Activated CD4-positive, CD25-positive, alpha-beta regulatory T cell treated with anti-CD3 and anti-CD28 coated beads, Interleukin-2, amount 50 U/mL, for 16 hours (primary cell): ENCODE results near the gene PHKB.
"Not testable (repeated sequence)": the region's sequence is repeated elsewhere in the genome, so short reads cannot be mapped to it uniquely, and the experiment has no call there.

Experiments used
- DNase-seq: peaks from one replicate; pipeline ENCODE4 v3.0.0-alpha.2; 2020; ENCODE audit warnings: low read depth, low spot score

Gene PHKB

DNA sequence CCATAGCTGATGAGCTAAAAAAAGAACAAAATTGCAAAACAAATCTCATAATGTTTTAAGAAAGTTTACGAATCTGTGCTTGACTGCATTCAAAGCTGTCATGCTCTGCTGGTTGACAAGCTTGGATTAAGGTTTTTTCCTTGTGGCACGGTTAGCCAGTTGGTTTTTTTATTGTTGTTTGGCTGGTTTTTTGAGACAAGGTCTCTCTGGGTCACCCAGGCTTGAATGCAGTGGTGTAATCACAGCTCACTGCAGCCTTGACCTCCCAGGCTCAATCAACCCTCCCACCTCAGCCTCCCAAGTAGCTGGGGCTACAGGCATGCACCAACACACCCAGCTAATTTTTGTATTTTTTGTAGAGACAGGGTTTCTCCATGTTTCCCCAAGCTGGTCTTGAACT is 45.7 kb downstream of the PHKB start:
- DNase-seq: no peak

DNA sequence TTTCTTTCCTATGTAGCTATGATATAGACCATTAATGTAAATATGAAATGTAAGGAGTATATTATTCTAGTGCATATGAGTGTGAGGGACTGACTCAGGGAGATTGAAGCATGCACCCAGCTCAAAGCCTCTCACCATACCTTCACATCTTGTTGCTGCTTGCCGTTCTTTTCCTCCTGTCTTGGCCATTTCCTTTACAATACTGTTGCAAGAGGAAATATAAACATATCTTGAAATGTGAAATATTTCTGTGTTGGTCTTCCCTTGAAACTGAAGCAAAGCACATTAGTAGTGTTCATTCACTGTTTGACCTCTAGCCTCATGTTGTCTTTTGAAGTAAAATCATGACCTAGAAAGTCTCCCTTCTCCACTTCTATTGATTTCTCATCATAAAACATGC is 46.6 kb downstream of the PHKB start:
- no peak for DNase-seq

GRCh38 chr16:47511882-47512281 is 50.8 kb downstream of the PHKB start:
- no peak for DNase-seq

DNA sequence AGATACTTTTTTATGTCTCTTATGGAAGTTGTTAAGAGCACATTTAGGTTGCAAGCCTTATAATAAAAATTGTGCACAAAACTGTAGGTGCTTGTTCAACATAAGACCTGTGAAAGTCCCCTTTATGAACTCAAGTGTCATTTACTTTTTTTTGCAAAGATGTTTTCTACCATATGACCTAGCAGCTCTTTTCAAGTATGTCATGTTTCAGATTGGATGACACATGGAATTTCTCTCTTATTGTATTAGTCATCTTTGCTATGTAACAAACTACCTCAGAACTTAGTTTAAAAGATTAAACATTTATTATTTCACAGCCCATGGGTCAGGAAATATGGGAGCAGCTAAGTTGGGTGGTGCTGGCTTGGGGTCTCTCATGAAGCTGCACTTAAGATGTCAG is 57.9 kb downstream of the PHKB start:
- no peak for DNase-seq

GRCh38 chr16:47519546-47519945 is 58.4 kb downstream of the PHKB start:
- DNase-seq: no peak

DNA sequence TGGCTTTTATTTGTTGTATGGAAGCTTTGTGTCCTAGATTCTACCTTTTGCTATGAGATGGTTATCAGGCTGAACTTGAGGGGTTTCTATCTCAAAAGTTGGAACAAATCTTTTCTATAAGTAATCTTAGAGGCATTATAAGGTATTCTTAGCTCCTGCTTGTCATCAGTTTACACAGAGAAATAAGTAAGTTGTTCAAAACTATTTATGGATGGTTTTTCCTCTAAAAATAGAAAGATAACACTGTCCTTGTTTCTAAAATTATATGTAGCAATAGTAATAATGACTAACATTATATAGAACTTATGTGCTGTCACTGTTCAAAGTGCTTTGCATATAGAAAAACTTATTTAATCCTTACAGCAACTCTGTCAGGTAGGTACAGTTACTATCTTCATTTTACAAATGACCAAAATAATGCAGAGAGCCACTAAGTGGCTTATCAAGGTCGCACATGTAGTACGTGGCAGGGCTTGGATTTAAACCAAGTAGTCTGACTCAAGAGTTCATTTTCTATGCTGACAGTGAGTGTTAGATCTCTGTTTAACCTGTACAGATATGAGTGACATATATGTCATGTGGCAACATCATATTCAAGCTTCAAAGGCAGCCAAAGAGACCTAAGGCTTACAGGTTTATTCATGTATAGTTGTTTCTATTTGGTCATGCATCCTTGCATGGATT is 59.0 kb downstream of the PHKB start:
- DNase-seq: no peak

GRCh38 chr16:47523342-47524006 is 62.3 kb downstream of the PHKB start:
- no peak for DNase-seq

GRCh38 chr16:47524007-47524405 is 62.9 kb downstream of the PHKB start:
- no peak for DNase-seq

DNA sequence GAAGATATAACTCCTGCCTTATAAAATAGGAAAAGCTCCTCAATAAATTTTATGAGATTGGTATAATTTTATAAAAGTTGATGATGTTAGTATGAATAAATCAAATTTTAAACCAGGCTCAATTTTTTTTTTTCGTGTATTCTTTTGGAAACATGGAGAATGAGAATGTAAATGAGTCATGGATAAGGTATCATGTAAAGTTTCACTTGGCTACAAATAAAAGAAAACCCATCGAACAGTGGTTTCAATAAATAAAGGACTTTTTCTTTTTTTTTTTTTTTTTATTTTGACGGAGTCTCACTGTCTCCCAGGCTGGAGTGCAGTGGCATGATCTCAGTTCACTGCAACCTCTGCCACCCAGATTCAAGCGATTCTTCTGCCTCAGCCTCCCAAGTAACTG is 67.3 kb downstream of the PHKB start:
- no peak for DNase-seq

DNA sequence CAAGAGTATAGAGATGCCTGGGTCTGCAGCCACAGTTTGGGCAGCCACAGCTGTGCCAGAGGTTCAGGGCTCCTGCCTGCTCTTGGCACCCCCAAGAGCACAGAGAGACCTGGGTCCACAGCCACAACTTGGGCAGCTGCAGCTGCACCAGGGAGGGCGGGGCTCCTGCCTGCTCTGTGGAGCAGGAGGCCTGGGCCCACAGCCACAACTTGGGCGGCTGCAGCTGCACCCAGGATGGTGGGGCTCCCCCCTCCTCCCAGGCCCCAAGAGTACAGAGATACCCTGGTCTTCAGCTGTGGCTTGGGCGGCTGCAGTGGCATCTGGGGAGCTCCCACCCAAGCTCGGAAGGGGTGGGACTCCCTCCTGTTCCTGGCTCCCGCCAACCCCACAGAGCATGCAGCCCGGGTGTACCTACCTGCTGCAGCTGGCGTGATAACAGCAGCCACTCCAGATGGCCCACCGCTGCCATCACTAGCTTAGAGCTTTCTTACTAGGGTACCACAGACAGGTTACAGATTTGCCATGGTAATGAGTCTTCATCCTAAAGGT is 72.7 kb downstream of the PHKB start:
- no peak for DNase-seq

DNA sequence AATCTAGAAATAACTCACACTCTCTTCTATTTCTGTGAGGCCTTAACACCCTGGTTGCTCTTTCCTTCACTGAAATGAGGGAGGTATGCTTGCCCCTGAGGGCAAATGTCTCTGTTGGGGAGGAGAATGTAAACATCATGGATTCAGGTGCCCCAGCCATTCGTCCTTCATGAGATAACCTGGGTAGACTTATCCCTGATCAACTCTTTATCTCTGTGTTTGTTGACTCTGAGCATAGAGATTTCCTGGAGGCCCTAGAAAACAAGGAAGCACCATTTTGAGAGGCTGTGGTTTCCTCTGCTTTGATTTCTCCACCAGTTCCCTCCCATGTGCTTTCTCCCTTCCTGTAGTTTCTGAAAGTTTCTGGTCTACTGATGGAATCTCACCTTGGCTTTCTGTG is 77.3 kb downstream of the PHKB start:
- no peak for DNase-seq

GRCh38 chr16:47539707-47540670 is 78.9 kb downstream of the PHKB start:
- DNase-seq: not testable (repeated sequence)

- DNase-seq: not testable (repeated sequence)
Observed at GRCh38 chr16:47541135-47541534, 80.0 kb downstream of the PHKB start.

DNA sequence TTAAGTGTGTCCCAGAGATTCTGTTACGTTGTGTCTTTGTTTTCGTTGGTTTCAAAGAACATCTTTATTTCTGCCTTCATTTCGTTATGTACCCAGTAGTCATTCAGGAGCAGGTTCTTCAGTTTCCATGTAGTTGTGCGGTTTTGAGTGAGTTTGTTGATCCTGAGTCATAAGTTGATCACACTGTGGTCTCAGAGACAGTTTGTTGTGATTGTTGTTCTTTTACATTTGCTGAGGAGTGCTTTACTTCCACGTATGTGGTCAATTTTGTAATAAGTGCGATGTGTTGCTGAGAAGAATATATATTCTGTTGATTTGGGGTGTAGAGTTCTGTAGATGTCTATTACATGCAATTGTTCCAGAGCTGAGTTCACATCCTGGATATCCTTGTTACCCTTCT is 83.1 kb downstream of the PHKB start:
- DNase-seq: not testable (repeated sequence)

DNA sequence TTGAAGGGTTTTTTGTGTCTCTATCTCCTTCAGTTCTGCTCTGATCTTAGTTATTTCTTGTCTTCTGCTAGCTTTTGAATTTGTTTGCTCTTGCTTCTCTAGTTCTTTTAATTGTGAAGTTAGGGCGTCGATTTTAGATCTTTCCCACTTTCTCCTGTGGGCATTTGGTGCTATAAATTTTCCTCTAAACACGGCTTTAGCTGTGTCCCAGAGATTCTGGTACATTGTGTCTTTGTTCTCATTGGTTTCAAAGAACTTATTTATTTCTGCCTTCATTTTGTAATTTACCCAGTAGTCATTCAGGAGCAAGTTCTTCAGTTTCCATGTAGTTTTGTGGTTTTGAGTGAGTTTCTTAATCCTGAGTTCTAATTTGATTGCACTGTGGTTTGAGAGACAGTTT is 90.1 kb downstream of the PHKB start:
- not testable (repeated sequence) for DNase-seq

- not testable (repeated sequence) for DNase-seq
Observed at GRCh38 chr16:47551767-47552166, 90.6 kb downstream of the PHKB start.

DNA sequence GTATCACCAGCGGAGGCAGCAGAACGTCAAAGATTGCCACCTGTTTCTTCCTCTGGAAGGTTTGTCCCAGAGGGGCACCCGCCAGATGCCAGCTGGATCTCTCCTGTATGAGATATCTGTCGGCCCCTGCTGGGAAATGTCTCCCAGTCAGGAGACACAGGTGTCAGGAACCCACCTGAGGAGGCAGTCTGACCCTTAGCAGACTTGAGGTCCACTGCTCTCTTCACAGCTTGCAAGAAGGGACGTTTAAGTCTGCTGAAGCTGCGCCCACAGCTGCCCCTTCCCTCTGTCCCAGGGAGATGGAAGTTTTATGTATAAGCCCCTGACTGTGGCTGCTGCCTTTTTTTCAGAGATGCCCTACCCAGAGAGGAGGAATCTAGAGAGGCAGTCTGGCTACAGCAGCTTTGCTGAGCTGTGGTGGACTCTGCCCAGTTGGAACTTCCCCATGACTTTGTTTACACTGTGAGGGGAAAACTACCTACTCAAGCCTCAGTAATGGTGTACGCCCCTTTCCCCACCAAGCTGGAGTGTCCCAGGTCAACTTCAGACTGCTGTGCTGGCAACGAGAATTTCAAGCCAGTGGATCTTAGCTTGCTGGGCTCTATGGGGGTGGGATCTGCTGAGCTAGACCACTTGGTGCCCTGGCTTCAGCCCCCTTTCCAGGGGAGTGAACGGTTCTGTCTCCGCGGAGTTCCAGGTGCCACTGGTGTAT is 92.9 kb downstream of the PHKB start:
- no peak for DNase-seq

DNA sequence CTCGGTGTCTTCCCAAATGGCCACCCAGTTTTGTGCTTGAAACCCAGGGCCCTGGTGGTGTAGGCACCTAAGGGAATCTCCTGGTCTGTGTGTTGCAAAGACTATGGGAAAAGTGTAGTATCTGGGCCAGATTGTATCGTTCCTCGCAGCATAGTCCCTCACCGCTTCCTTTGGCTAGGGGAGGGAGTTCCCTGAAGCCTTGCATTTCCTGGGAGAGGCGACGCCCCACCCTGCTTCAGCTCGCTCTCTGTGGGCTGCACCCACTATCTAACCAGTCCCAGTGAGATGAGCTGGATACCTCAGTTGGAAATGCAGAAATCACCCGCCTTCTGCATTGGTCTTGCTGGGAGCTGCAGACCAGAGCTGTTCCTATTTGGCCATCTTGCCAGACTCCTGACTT is 93.5 kb downstream of the PHKB start:
- not testable (repeated sequence) for DNase-seq

GRCh38 chr16:47561286-47561685 is 100.2 kb downstream of the PHKB start:
- no peak for DNase-seq

GRCh38 chr16:47562366-47562765 is 101.2 kb downstream of the PHKB start:
- DNase-seq: no peak

- DNase-seq: no peak
Observed at GRCh38 chr16:47565454-47565853, 104.3 kb downstream of the PHKB start.
